Calu3 (cell line): ENCODE results near the gene ZNF576. TPM values are rescaled to one million over a fixed set of nuclear protein-coding genes. Genes with fewer than 3 reads are reported as not detected.

ENCODE experiments used
- BruUV-seq: library from RNA; stranded (reverse); fragments of 400-500 nt; replicated peaks from 2 replicates; lab custom pipeline; 2021; lab: Mats Ljungman, UMichigan
- CTCF ChIA-PET: fragments of 300-600 bp; sonication (Branson Sonifier 250); formaldehyde crosslinking; loops from one replicate; lab custom pipeline; 2022; ENCODE audit warnings: antibody characterized with exemption; lab: Charles Lee
- DNase-seq: peaks from one replicate; pipeline ENCODE4 v3.0.0; 2022
- H3K27ac Mint-ChIP-seq: one replicate; pipeline ENCODE4 v1.8.0; 2022; ENCODE audit warnings: mixed read lengths; ENCODE audit not compliant: unreplicated experiment
- H3K27me3 Mint-ChIP-seq: one replicate; pipeline ENCODE4 v1.8.0; 2022; ENCODE audit warnings: mixed read lengths; ENCODE audit not compliant: unreplicated experiment
- H3K36me3 Mint-ChIP-seq: one replicate; pipeline ENCODE4 v1.8.0; 2022; ENCODE audit warnings: mild to moderate bottlenecking, moderate library complexity, mixed read lengths; ENCODE audit not compliant: insufficient read depth, unreplicated experiment
- H3K4me1 Mint-ChIP-seq: one replicate; pipeline ENCODE4 v1.8.0; 2022; ENCODE audit warnings: mild to moderate bottlenecking, low read depth, mixed read lengths; ENCODE audit not compliant: unreplicated experiment
- H3K4me3 Mint-ChIP-seq: one replicate; pipeline ENCODE4 v1.8.0; 2022; ENCODE audit warnings: mild to moderate bottlenecking, low read depth, moderate library complexity, mixed read lengths; ENCODE audit not compliant: unreplicated experiment
- H3K9me3 Mint-ChIP-seq: one replicate; pipeline ENCODE4 v1.8.0; 2022; ENCODE audit warnings: low read depth, mixed read lengths; ENCODE audit not compliant: unreplicated experiment
- CTCF ChIP-seq: fragments of 200-600 bp; IDR thresholded peaks from one replicate; pipeline ENCODE4 v1.8.0; 2022; ENCODE audit warnings: antibody characterized with exemption; ENCODE audit not compliant: unreplicated experiment
- intact Hi-C: fragments of 100-400 bp; cut with micrococcal nuclease; formaldehyde crosslinking; loops from one replicate; pipeline ENCODE4 v1.10.0; 2022; ENCODE audit not compliant: unreplicated experiment
- total RNA-seq: library from RNA; stranded (reverse); gene quantifications from 2 replicates; pipeline ENCODE4 v1.2.3, GENCODE V29; 2022

ZNF576 gene
- total RNA-seq, 1 experiment from 2014 or later, result 20.7 TPM

GRCh38 chr19:43595605-43595998 is 793 bp upstream of the ZNF576 start:
- CTCF ChIA-PET, result interaction anchor here (0.8 to 1.6 kb wide), 13 partner anchors 10 to 214 kb away, joined by 3 to 10 read pairs (median 4); partner anchors contain the start of gene PLAUR
- no peaks in the 10 kb centered on the region for H3K27me3 Mint-ChIP-seq

GRCh38 chr19:43596842-43597461 is 557 bp downstream of the ZNF576 start:
- Mint-ChIP-seq H3K36me3 (peaks cover 58% of the 10 kb centered on the region), H3K9me3 (no peaks in the 10 kb centered on the region), H3K27ac (peak overlapping the region; percentile 98), H3K4me3 (peak overlapping the region; percentile 99), H3K4me1 (peaks cover 31% of the 10 kb centered on the region), H3K27me3 (no peaks in the 10 kb centered on the region)
- intact Hi-C loops, result no loop called here
- CTCF ChIA-PET, result interaction anchor here (0.5 to 1.5 kb wide), 5 partner anchors 65 to 1020 kb away, joined by 3 to 8 read pairs (median 3); no protein-coding TSS in a partner anchor
- TF ChIP-seq CTCF, result no peak
- no TSS peak for BruUV-seq
- no peak for DNase-seq

More at GRCh38 chr19:43595605-43595998, 793 bp upstream of the ZNF576 start:
- Mint-ChIP-seq H3K4me1 (peaks cover 31% of the 10 kb centered on the region), H3K4me3 (peak overlapping the region; percentile 99), H3K36me3 (peaks cover 65% of the 10 kb centered on the region), H3K27ac (peak overlapping the region; percentile 98), H3K9me3 (no peaks in the 10 kb centered on the region)
- intact Hi-C loops, result no loop called here
- TF ChIP-seq CTCF, result no peak
- peak; percentile 26 for DNase-seq
- TSS peak; percentile 89 for BruUV-seq

- TF ChIP-seq CTCF, result no peak
- Mint-ChIP-seq H3K27me3 (no peaks in the 10 kb centered on the region), H3K36me3 (peaks cover 60% of the 10 kb centered on the region), H3K9me3 (no peaks in the 10 kb centered on the region), H3K27ac (no peak overlapping the region), H3K4me3 (peak overlapping the region; percentile 99), H3K4me1 (peaks cover 31% of the 10 kb centered on the region)
- CTCF ChIA-PET, result no interaction called here
- no peak for DNase-seq
- BruUV-seq, result no TSS peak
- intact Hi-C loops, result no loop called here
These were observed 1.5 kb downstream of the ZNF576 start for GRCh38 chr19:43597876-43598275.

GRCh38 chr19:43598445-43599240 is 2.2 kb downstream of the ZNF576 start:
- peaks cover 53% of the 10 kb centered on the region for H3K36me3 Mint-ChIP-seq
- no peak for TF ChIP-seq CTCF
- peaks cover 28% of the 10 kb centered on the region for H3K4me1 Mint-ChIP-seq
- intact Hi-C loops, result no loop called here
- H3K4me3 Mint-ChIP-seq, result no peak overlapping the region
- CTCF ChIA-PET, result no interaction called here
- H3K9me3 Mint-ChIP-seq, result no peaks in the 10 kb centered on the region
- DNase-seq, result no peak
- H3K27me3 Mint-ChIP-seq, result no peaks in the 10 kb centered on the region
- no peak overlapping the region for H3K27ac Mint-ChIP-seq
- no TSS peak for BruUV-seq
